DOHH2 (cell line): Measurements from ENCODE around the gene ARFGEF3.

Experiments
- H3F3A ChIP-seq: fragments of 200-600 bp; sonication (generic), shearing (Covaris generic); 2 replicates; pipeline ENCODE4 v1.6.0; 2016; ENCODE audit warnings: antibody characterized with exemption, mild to moderate bottlenecking; ENCODE audit not compliant: control insufficient read depth, insufficient read depth
- H3K27ac ChIP-seq: fragments of 200-600 bp; sonication (generic); 2 replicates; pipeline ENCODE4 v1.5.1; 2014; ENCODE audit warnings: low read depth, mild to moderate bottlenecking, low read length, moderate library complexity
- H3K27me3 ChIP-seq: fragments of 200-600 bp; sonication (generic); 2 replicates; pipeline ENCODE4 v1.6.1; 2014; ENCODE audit warnings: mild to moderate bottlenecking, low read length, mixed read lengths; ENCODE audit not compliant: control insufficient read depth
- H3K36me3 ChIP-seq: fragments of 200-600 bp; sonication (generic); 2 replicates; pipeline ENCODE4 v1.6.1; 2014; ENCODE audit warnings: mild to moderate bottlenecking, low read length, moderate library complexity, mixed read lengths; ENCODE audit not compliant: control insufficient read depth
- H3K4me1 ChIP-seq: fragments of 200-600 bp; sonication (generic); 2 replicates; pipeline ENCODE4 v1.6.1; 2014; ENCODE audit warnings: mild to moderate bottlenecking, low read length, mixed read lengths; ENCODE audit not compliant: control insufficient read depth
- H3K4me2 ChIP-seq: fragments of 200-600 bp; sonication (generic); 2 replicates; pipeline ENCODE4 v1.6.0; 2014; ENCODE audit warnings: mild to moderate bottlenecking, low read length, moderate library complexity
- H3K4me3 ChIP-seq: fragments of 200-600 bp; sonication (generic); 2 replicates; pipeline ENCODE4 v1.5.1; 2014; ENCODE audit warnings: mild to moderate bottlenecking, low read length, mixed read lengths
- H3K79me2 ChIP-seq: fragments of 200-600 bp; sonication (generic); 2 replicates; pipeline ENCODE4 v1.6.1; 2014; ENCODE audit warnings: mild to moderate bottlenecking, low read length, mixed read lengths; ENCODE audit not compliant: control insufficient read depth
- H3K9me2 ChIP-seq: fragments of 200-600 bp; sonication (generic); replicated peaks from 2 replicates; pipeline ENCODE4 v1.6.1; 2014; ENCODE audit warnings: mild to moderate bottlenecking, low read length, mixed read lengths; ENCODE audit not compliant: control insufficient read depth
- H3K9me3 ChIP-seq: fragments of 200-600 bp; sonication (generic); 2 replicates; pipeline ENCODE4 v1.6.1; 2014; ENCODE audit warnings: antibody characterized with exemption, low read length, mixed read lengths; ENCODE audit not compliant: control insufficient read depth, insufficient read depth
- H4K20me1 ChIP-seq: fragments of 200-600 bp; sonication (generic); 2 replicates; pipeline ENCODE4 v1.6.0; 2014; ENCODE audit warnings: low read depth, mild to moderate bottlenecking, antibody characterized with exemption, low read length, moderate library complexity; ENCODE audit not compliant: control insufficient read depth, insufficient read depth
- EZH2phosphoT487 ChIP-seq: fragments of 200-600 bp; sonication (generic); IDR thresholded peaks from 2 replicates; pipeline ENCODE4 v1.6.1; 2017; ENCODE audit warnings: borderline replicate concordance, mild to moderate bottlenecking, antibody characterized with exemption, low read length, moderate library complexity, mixed read lengths
- TF ChIP-seq, protein P1 (sequence below): fragments of 200-600 bp; sonication (generic); IDR thresholded peaks from one replicate; pipeline ENCODE4 v1.5.1; 2014; ENCODE audit warnings: antibody characterized with exemption, mild to moderate bottlenecking, low read depth, low read length; ENCODE audit not compliant: poor library complexity, severe bottlenecking

Gene ARFGEF3

DNA sequence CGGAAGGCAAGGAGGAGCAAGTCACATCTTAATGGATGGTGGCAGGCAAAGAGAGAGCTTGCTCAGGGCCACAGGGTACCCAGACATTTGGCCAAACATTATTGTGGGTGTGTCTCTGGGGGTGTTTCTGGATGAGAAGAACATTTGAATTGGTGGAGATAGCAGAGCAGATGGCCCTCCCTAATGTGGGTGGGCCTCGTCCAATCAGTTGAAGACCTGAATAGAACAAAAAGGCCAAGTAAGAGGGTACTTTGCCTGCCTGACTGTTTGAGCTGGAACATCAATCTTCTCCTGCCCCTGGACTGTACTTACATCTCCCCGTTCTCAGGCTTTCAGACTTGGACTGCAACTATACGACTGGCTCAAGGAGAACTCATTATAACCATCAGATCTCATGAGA is 160.2 kb downstream of the ARFGEF3 start:
- Histone ChIP-seq H3K4me3 (no peak overlapping the region), H3K4me2 (no peak overlapping the region), H3K9me2 (no peaks in the 10 kb centered on the region), H3F3A (no peaks in the 10 kb centered on the region), H3K4me1 (no peaks in the 10 kb centered on the region), H3K36me3 (no peaks in the 10 kb centered on the region), H3K27me3 (no peaks in the 10 kb centered on the region), H3K9me3 (no peaks in the 10 kb centered on the region), H3K27ac (no peak overlapping the region), H4K20me1 (no peaks in the 10 kb centered on the region), H3K79me2 (no peaks in the 10 kb centered on the region)
- TF ChIP-seq EZH2phosphoT487, result no peak
- TF ChIP-seq, protein P1, sequence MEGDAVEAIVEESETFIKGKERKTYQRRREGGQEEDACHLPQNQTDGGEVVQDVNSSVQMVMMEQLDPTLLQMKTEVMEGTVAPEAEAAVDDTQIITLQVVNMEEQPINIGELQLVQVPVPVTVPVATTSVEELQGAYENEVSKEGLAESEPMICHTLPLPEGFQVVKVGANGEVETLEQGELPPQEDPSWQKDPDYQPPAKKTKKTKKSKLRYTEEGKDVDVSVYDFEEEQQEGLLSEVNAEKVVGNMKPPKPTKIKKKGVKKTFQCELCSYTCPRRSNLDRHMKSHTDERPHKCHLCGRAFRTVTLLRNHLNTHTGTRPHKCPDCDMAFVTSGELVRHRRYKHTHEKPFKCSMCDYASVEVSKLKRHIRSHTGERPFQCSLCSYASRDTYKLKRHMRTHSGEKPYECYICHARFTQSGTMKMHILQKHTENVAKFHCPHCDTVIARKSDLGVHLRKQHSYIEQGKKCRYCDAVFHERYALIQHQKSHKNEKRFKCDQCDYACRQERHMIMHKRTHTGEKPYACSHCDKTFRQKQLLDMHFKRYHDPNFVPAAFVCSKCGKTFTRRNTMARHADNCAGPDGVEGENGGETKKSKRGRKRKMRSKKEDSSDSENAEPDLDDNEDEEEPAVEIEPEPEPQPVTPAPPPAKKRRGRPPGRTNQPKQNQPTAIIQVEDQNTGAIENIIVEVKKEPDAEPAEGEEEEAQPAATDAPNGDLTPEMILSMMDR, result no peak

DNA sequence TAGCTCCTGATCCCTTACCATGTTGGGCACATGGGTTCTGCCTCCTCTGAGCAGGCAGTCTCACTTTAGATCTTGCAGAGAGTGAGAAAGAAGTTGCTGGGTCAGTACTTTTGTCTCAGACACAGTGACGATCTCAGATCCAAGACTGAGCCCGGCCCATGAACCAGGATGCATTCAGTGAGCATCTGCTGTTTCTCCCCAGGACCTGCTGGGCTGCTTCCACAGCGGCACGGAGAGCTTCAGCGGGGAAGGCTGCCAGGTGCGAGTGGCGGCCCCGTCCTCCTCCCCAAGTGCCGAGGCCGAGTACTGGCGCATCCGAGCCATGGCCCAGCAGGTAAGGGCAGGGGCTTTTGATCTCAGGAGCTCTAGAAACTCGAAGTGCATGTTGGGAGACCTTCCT is 162.1 kb downstream of the ARFGEF3 start:
- Histone ChIP-seq H3K36me3 (no peaks in the 10 kb centered on the region), H3K27ac (no peak overlapping the region), H3K4me2 (no peak overlapping the region), H3F3A (no peaks in the 10 kb centered on the region), H4K20me1 (no peaks in the 10 kb centered on the region), H3K4me1 (no peaks in the 10 kb centered on the region), H3K4me3 (no peak overlapping the region), H3K9me3 (no peaks in the 10 kb centered on the region), H3K79me2 (no peaks in the 10 kb centered on the region), H3K27me3 (no peaks in the 10 kb centered on the region), H3K9me2 (no peaks in the 10 kb centered on the region)
- TF ChIP-seq EZH2phosphoT487, result no peak
- TF ChIP-seq, protein P1, result no peak

DNA sequence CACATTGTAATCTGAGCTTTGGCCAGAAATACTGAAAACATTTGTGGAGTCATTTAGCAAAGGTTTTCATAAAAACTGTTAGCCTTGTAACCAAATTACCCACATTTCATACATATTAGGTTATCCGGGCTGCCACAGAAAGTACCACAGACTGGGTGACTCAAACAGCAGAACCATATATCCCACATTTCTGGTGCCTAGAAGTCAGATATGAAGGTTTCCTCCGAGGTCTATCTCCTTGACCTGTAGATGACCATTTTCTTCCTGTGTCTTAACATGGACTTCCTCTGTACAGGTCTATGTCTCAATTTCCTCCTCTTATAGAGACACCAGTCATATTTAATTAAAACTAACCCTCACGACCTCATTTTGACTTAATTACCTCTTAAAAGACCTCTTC is 166.5 kb downstream of the ARFGEF3 start:
- Histone ChIP-seq H3K27ac (no peak overlapping the region), H3K27me3 (no peaks in the 10 kb centered on the region), H4K20me1 (no peaks in the 10 kb centered on the region), H3K4me3 (no peak overlapping the region), H3K4me1 (no peaks in the 10 kb centered on the region), H3F3A (no peaks in the 10 kb centered on the region), H3K9me2 (no peaks in the 10 kb centered on the region), H3K36me3 (no peaks in the 10 kb centered on the region), H3K9me3 (no peaks in the 10 kb centered on the region), H3K4me2 (no peak overlapping the region), H3K79me2 (no peaks in the 10 kb centered on the region)
- TF ChIP-seq EZH2phosphoT487, result no peak
- TF ChIP-seq, protein P1, result no peak

DNA sequence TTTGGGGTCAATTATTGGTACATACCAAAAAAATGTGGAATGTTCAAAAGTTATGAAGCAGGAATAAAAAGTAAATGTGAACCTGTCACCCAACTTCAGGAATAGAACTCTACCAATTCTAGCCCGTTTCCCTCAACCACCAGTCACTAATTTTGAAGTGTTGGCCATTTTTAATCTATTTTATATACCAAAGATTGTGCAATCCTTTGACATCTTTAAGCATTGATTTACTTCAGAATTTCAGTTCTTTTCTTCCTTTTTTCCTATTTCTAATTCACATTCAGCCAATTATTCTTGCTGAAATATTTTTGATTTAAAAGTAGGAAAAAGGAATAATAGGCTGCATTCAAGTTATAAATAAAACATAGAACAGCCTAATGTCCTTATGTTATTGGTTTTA is 169.0 kb downstream of the ARFGEF3 start:
- Histone ChIP-seq H3K27ac (no peak overlapping the region), H4K20me1 (no peaks in the 10 kb centered on the region), H3F3A (no peaks in the 10 kb centered on the region), H3K4me3 (no peak overlapping the region), H3K36me3 (no peaks in the 10 kb centered on the region), H3K4me2 (no peak overlapping the region), H3K79me2 (no peaks in the 10 kb centered on the region), H3K9me3 (no peaks in the 10 kb centered on the region), H3K9me2 (no peaks in the 10 kb centered on the region), H3K27me3 (no peaks in the 10 kb centered on the region), H3K4me1 (no peaks in the 10 kb centered on the region)
- TF ChIP-seq, protein P1, result no peak
- no peak for TF ChIP-seq EZH2phosphoT487
